Measurements from ENCODE around the gene ISOC1.

GRCh38 chr5:129063483-129064113 lies 31.0 kb upstream of the ISOC1 start:
- TF ChIP-seq CTCF (IDR thresholded peaks at IDR 0.05; ENCODE audit: low read depth, low read length, poor library complexity, severe bottlenecking) (no peak), EZH2phosphoT487 (IDR thresholded peaks at IDR 0.05; ENCODE audit: borderline replicate concordance, low read length) (no peak)

Data from DOHH2 (cell line).